AG04449 (cell line): Measurements from ENCODE around the gene CALML5.

Experiments
- CTCF ChIA-PET: fragments of 350-600 bp; formaldehyde crosslinking; extraction: SDS; loops from one replicate; lab custom pipeline; 2021; ENCODE audit warnings: antibody characterized with exemption; lab: Yijun Ruan, JAX
- POLR2A ChIA-PET: fragments of 400-600, 350-600 bp; formaldehyde crosslinking; extraction: SDS; loops from one replicate; lab custom pipeline; 2020; ENCODE audit warnings: antibody characterized with exemption, inconsistent platforms; lab: Yijun Ruan, JAX
- DNase-seq: peaks from one replicate; pipeline ENCODE4 v3.0.0-alpha.2; 2010; ENCODE audit warnings: low read depth, low spot score
- H3K4me3 ChIP-seq: 2 replicates; pipeline ENCODE4 v1.5.1; 2011; ENCODE audit warnings: low read depth, mild to moderate bottlenecking, control low read depth, low read length
- TF ChIP-seq, protein P1 (sequence below): IDR thresholded peaks from one replicate; pipeline ENCODE4 v1.5.1; 2011; ENCODE audit warnings: mild to moderate bottlenecking, moderate library complexity, low read length, control low read depth, inconsistent platforms; ENCODE audit not compliant: insufficient read depth; ENCODE audit errors: missing control alignments

The CALML5 gene

DNA sequence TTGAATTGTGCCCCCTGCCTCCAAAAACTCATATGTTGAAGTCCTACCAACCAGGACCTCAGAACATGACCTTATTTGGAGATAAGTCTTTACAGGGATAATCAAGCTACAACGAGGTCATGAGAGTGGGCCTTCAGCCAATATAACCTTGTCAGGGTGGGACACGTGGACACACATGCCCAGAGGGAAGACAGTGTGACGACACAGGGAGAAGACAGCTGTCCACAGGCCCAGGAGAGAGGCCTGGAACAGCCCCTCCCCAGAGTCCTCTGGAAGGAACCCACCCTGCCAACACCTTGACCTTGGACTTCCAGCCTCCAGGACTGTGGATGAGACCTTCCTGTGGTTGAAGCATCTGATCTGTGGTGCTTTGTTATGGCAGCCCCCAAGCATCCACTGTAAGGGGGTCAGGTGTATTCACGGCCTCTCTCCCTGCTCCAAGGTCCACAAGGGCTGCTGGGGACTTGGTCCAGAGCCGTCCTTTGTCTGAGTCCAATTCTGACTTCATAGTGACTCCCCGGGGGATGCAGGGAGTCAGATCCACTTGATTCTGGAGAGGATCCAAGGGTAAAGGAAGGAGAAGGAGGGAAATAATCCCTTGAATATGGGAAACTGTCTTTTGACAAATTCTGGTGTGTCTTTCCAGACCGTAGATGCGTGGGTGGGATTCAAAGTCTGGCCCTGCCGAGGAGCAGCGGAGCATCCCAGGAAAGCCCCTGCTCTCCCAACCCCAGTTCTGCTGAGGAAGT, 32.4 kb upstream of the CALML5 start:
- no peak for DNase-seq
- TF ChIP-seq, protein P1, sequence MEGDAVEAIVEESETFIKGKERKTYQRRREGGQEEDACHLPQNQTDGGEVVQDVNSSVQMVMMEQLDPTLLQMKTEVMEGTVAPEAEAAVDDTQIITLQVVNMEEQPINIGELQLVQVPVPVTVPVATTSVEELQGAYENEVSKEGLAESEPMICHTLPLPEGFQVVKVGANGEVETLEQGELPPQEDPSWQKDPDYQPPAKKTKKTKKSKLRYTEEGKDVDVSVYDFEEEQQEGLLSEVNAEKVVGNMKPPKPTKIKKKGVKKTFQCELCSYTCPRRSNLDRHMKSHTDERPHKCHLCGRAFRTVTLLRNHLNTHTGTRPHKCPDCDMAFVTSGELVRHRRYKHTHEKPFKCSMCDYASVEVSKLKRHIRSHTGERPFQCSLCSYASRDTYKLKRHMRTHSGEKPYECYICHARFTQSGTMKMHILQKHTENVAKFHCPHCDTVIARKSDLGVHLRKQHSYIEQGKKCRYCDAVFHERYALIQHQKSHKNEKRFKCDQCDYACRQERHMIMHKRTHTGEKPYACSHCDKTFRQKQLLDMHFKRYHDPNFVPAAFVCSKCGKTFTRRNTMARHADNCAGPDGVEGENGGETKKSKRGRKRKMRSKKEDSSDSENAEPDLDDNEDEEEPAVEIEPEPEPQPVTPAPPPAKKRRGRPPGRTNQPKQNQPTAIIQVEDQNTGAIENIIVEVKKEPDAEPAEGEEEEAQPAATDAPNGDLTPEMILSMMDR = no peak
- H3K4me3 ChIP-seq = no peak overlapping the region
- CTCF ChIA-PET = no interaction called here
- POLR2A ChIA-PET = no interaction called here

DNA sequence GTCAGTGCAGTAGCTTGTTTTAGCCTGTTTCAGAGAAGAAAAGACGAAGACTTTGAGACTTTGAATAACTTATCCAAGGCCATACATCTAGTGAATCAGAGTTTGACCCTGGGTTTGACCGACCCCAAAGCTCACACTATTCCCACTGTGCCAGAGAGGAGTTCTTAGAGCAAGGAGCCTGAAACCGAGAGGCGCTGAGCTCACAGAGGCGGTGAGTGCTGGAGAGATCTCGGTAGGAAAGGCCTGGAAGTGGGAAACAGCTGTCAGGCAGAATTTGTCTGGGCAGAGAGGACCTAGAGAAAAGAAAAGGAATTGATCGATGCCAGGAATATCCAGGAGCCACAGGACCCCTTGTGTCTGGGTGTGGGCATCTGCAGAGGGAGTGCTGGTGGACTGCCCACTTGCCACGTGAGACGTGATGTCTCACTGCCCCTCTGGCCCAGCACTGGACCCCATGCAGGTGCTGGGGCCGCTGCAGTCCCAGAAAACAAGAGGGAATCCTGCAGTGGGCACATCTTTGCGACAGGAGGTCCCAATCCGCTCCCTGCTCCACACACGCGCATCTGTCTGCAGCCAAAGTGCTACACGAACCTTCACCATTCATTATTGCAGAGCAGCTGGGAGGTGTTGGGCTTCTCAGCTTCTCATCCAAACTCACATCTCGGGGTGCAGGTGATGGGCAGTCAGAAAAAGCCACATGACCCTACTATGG, 31.6 kb upstream of the CALML5 start:
- no peak overlapping the region for H3K4me3 ChIP-seq
- ChIA-PET POLR2A (no interaction called here), CTCF (interaction anchor here (1.3 kb wide), 1 partner anchor 68 kb away, joined by 3 read pairs; no protein-coding TSS in a partner anchor)
- TF ChIP-seq, protein P1 = no peak
- no peak for DNase-seq

DNA sequence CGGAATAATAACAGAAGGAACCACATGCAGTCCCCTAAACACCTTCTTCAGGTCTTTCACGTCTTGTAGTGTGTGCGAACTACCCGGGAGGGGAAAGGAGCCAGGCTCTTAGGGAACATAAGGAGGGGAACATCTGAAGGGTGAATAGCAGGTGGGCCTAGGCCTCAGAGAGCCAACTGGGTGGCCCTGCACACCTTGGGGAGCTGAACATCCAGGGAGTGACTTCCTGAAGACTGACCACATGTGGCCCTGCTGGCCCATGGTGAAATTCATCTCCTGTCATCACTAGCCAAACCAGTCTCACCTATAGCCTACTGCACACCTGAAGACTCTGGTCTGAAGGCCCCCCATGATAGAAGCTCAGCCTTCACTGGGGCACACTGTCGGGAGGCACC, 31.0 kb upstream of the CALML5 start:
- TF ChIP-seq, protein P1 = no peak
- ChIA-PET CTCF (interaction anchor here (1.1 to 1.5 kb wide), 3 partner anchors 68 to 88 kb away, joined by 3 read pairs; no protein-coding TSS in a partner anchor), POLR2A (no interaction called here)
- no peak overlapping the region for H3K4me3 ChIP-seq
- no peak for DNase-seq

DNA sequence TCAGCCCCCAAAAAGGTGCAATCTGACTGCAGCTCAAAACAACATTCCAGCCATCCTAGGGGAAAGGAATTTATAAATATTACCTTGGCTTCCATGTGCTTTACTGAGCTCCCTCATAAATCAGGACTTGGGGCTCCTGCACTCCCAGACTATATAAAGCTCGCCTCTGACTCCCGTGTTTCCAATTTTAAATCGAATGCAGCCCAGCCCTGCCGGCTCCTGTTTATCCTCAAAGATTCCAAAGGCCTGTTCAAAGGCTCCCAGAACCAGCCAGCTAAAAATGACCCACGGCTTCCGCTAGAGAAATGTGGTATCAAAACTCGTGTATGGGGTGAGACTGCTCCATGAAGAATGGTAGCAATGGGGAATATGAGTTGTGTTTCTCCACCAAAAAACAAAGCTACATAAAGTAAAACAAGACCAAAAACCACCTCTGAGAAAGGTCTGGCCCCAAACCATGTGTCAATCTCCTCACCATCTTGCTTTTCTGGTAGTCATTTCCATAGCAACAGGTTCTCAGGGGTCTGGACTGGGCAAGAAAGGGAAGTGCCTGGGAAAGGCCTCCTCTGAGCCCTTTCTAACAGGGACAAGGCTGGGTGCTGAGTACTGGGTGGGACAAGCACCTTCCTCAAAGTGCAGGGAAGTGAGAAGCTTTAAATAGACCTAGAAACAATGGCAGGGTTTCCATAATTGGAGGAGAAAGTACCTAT, 30.5 kb upstream of the CALML5 start:
- ChIA-PET POLR2A (no interaction called here), CTCF (interaction anchor here (0.6 to 1.5 kb wide), 5 partner anchors 9 to 88 kb away, joined by 3 to 4 read pairs (median 3); no protein-coding TSS in a partner anchor)
- H3K4me3 ChIP-seq = no peak overlapping the region
- DNase-seq = no peak
- TF ChIP-seq, protein P1 = no peak

DNA sequence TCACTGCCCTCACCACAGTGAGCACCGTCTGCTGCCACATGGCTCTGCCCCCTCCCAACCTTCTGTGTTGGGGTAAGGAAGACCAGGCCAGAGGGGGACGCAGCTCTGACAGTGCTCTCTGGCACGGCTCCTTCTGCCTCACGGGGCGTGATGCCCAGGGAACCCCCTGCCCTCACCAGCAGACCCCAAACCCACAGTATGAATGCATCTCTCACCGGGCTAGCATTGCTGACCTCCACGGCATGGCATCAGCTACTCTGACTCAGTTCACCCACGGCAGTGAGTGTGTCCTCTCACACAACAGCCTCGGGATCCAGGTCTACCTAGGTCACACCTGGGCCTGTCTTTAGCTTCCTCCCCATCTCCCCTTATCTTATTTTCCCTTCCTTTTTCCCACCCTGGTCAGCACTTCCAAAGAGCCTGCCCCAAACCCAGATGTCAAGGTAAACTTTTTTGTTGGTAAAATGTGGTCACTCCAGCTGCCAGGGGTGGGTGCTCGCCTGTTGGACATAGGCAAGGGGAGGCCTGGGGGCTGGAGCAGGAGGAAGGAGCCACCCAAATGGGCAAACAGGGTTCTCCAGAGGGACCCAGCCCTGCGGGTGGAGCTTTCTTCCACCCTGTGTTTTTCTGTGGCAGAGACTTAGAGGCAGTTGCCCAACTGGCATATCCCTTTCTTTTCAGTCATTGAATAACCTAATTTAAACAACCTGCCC, 29.8 kb upstream of the CALML5 start:
- CTCF ChIA-PET = interaction anchor here (0.6 to 1.5 kb wide), 5 partner anchors 8 to 87 kb away, joined by 3 to 5 read pairs (median 3); no protein-coding TSS in a partner anchor
- no peak for DNase-seq
- no peak overlapping the region for H3K4me3 ChIP-seq
- POLR2A ChIA-PET = no interaction called here
- TF ChIP-seq, protein P1 = no peak
